Mammary epithelial cell (primary cell): ENCODE results near the gene LRAT.

Source experiments
- CTCF ChIP-seq, 2 donors: IDR thresholded peaks in 1 of 2; conservative IDR thresholded peaks in 1 of 2; 2 replicates each; pipeline ENCODE4 v1.5.1; 2011 to 2012; ENCODE audit warnings: inconsistent platforms in 2 of 2, low read length in 2 of 2, mild to moderate bottlenecking in 2 of 2, control low read depth in 1 of 2, low read depth in 1 of 2; ENCODE audit not compliant: insufficient read depth in 1 of 2; ENCODE audit errors: extremely low read depth in 1 of 2
- EZH2 ChIP-seq: IDR thresholded peaks from 2 replicates; pipeline ENCODE4 v1.6.1; 2012; ENCODE audit warnings: low read length, inconsistent platforms, borderline replicate concordance

- TF ChIP-seq CTCF (conservative IDR thresholded peaks at IDR 0.05 in 1 of 2, IDR thresholded peaks at IDR 0.05 in 1 of 2; ENCODE audit: extremely low read depth in 1 of 2, insufficient read depth in 1 of 2, low read depth in 1 of 2, low read length in 2 of 2), result no peak
- TF ChIP-seq EZH2, result no peak
These were observed 17.1 kb downstream of the LRAT start for GRCh38 chr4:154760895-154761294.
